Measurements from ENCODE around the gene ROGDI.

ROGDI gene

DNA sequence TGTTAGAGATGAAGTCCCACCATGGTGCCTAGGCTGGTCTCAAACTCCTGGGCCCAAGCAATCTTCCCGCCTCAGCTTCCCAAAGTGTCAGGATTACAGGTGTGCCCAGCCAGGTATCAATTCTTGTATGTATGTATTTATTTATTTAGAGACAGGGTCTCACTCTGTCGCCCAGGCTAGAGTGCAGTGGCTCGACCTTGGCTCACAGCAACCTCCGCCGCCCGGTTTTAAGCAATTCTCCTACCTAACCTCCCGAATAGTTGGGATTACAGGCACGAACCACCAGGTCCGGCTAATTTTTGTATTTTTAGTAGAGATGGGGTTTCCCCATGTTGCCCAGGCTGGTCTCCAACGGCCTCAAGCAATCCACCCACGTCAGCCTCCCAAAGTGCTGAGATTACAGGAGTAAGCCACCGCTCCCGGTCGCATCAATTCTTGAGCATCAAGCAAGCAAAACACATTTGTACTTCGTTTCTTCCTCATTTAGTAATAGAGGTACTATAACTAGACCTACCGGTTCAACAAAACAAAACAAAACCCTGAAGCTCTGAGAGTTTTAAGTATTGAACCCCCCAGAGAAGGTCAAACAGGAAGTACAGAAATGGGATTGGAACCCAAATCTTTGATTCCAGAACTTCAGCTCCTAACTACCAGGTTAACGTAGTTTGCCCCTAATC, 34.4 kb downstream of the ROGDI start:
- Histone ChIP-seq H3K27me3 (replicated peaks; ENCODE audit: control insufficient read depth, insufficient read depth, low read length) (no peaks in the 10 kb centered on the region), H3K36me3 (ENCODE audit: control insufficient read depth, insufficient read depth, low read length) (peaks cover 6% of the 10 kb centered on the region), H3K4me3 (replicated peaks; ENCODE audit: low read depth, low read length) (peak overlapping the region; percentile 86)
- TF ChIP-seq, protein P1, sequence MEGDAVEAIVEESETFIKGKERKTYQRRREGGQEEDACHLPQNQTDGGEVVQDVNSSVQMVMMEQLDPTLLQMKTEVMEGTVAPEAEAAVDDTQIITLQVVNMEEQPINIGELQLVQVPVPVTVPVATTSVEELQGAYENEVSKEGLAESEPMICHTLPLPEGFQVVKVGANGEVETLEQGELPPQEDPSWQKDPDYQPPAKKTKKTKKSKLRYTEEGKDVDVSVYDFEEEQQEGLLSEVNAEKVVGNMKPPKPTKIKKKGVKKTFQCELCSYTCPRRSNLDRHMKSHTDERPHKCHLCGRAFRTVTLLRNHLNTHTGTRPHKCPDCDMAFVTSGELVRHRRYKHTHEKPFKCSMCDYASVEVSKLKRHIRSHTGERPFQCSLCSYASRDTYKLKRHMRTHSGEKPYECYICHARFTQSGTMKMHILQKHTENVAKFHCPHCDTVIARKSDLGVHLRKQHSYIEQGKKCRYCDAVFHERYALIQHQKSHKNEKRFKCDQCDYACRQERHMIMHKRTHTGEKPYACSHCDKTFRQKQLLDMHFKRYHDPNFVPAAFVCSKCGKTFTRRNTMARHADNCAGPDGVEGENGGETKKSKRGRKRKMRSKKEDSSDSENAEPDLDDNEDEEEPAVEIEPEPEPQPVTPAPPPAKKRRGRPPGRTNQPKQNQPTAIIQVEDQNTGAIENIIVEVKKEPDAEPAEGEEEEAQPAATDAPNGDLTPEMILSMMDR (IDR thresholded peaks at IDR 0.05; ENCODE audit: insufficient read depth, low read length, poor library complexity, severe bottlenecking) = no peak
- DNase-seq (ENCODE audit: extremely low read depth, insufficient read length) = no peak

DNA sequence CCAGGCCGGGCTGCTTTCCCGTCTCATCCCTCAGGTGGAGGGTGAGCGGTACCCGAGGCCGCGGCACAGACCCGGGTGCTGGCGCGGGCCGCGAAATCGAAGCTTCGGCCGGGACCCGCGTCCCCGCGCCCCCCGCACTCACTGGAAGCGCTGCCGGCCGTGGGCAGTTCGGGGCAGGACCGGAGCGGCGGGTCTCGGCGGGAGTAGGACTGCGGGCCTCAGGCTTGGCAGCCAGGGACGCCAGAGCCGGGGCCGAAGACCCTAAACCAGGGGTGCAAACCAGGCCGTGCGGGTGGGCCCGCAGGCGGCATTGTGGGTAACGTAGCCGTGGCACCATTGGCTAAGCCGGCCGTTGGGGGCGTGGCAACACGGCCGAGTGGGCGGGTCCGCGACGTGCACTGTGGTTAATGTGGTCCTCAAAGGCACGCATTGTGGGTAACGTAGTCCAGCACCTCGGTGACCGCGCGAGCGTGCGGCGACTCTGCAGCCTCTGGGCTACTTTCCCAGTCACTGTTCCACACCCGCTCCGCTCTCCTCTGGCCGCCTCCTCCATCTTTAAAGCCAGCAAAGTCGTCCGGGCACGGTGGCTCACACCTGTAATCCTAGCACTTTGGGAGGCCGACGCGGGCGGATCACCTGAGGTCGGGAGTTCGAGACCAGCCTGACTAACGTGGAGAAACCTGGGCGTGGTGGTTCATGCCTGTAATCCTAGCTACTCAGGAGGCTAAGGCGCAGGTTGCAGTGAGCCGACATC, 35.4 kb downstream of the ROGDI start, which contains the start of gene ZNF500:
Gene ZNF500, minus strand, starts transcription at position 288 of the 754 bp plus-strand sequence. CDS start 1,184 bp downstream, outside the sequence.
- Histone ChIP-seq H3K27me3 (replicated peaks; ENCODE audit: control insufficient read depth, insufficient read depth, low read length) (no peaks in the 10 kb centered on the region), H3K36me3 (ENCODE audit: control insufficient read depth, insufficient read depth, low read length) (peaks cover 12% of the 10 kb centered on the region), H3K4me3 (replicated peaks; ENCODE audit: low read depth, low read length) (peak within 1 kb of the TSS; percentile 86)
- peak; percentile 98 for DNase-seq (ENCODE audit: extremely low read depth, insufficient read length)
- TF ChIP-seq, protein P1 (IDR thresholded peaks at IDR 0.05; ENCODE audit: insufficient read depth, low read length, poor library complexity, severe bottlenecking) = no peak

DNA sequence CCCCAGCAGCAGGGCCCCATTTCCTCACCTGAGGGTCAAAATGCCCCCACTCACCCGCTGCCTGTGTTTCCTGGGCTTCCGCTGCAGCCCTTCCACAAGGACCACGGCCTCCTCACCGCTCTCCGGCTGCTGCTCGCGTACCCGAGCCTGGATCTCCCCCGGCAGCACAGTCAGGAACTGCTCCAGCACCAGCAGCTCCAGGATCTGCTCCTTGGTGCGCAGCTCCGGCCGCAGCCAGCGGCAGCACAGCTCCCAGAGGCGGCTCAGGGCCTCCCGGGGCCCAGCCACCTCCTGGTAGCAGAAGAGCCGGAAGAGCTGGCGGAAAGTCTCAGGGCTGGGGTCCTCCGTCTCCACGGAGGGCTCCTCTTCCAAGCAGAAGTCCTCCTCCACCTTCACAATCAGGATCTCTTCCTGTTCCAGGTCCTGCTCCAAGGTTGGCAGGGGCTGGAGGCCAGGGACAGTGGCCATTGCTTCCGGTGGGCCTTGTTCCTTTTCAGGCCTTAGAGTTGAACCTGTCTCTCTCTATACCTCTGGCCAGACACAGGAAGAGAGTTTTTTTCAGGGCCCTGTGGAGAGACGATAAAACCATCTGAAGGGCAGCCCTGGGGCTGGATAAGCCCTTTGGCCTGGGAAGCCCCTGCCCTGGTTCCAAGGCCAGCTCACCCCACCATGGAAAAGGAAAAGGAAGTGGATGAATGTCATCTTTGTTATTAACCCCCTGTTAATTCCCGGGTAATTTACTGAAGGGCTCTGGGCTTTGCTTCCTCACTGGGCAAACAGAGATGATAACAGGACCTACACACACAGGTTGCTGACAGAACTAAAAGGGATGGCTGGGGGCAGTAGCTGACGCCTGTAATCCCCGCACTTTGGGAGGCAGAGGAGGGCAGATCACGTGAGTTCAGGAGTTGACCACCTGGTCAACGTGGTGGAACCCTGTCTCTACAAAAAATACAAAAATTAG, 36.6 kb downstream of the ROGDI start:
- H3K36me3 ChIP-seq (ENCODE audit: control insufficient read depth, insufficient read depth, low read length) = peaks cover 14% of the 10 kb centered on the region
- DNase-seq (ENCODE audit: extremely low read depth, insufficient read length) = no peak
- no peaks in the 10 kb centered on the region for H3K27me3 ChIP-seq (replicated peaks; ENCODE audit: control insufficient read depth, insufficient read depth, low read length)
- H3K4me3 ChIP-seq (replicated peaks; ENCODE audit: low read depth, low read length) = peak overlapping the region; percentile 86
- TF ChIP-seq, protein P1 (IDR thresholded peaks at IDR 0.05; ENCODE audit: insufficient read depth, low read length, poor library complexity, severe bottlenecking) = no peak

DNA sequence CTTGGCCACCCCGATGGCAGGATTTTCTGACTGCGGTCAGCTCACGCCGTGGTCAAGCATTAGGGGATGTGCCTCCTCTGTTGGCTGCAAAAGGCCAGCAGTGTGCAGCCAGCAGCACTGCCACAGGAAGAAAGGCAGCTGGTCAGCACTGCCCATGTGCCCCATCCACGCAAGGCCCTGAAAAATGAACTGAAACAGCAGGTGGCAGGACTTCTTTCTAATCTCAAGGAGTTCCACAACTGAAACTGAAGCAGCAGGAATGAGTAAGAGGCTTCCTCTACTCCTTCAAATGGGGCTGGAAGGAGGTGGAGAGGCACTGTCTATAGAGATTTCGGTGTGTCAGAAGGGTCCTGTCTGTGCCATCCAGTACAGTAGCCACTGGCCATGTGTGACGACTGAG, 38.6 kb downstream of the ROGDI start:
- no peak for DNase-seq (ENCODE audit: extremely low read depth, insufficient read length)
- peaks cover 22% of the 10 kb centered on the region for H3K36me3 ChIP-seq (ENCODE audit: control insufficient read depth, insufficient read depth, low read length)
- TF ChIP-seq, protein P1 (IDR thresholded peaks at IDR 0.05; ENCODE audit: insufficient read depth, low read length, poor library complexity, severe bottlenecking) = no peak
- no peaks in the 10 kb centered on the region for H3K27me3 ChIP-seq (replicated peaks; ENCODE audit: control insufficient read depth, insufficient read depth, low read length)
- H3K4me3 ChIP-seq (replicated peaks; ENCODE audit: low read depth, low read length) = no peak overlapping the region

DNA sequence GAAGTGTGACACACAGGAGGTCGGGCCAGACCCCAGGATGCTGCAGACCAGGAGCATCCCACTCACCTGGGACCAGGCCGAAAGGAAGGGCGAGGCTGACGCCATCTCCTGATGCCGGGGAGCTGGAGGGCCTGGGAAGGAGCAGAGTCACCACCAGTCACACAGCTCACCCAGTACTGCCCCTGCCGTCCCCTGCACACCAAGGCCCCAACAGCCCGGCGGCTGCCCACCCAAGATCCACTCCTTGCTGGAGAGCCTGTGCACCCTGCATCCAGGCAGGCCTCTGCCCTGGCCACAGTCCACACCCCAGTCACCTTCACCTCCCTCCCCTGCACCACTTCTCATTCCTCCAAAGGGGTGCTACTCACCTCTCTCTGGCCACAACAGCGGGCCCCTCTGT, 40.2 kb downstream of the ROGDI start:
- TF ChIP-seq, protein P1 (IDR thresholded peaks at IDR 0.05; ENCODE audit: insufficient read depth, low read length, poor library complexity, severe bottlenecking) = no peak
- Histone ChIP-seq H3K27me3 (replicated peaks; ENCODE audit: control insufficient read depth, insufficient read depth, low read length) (no peaks in the 10 kb centered on the region), H3K4me3 (replicated peaks; ENCODE audit: low read depth, low read length) (no peak overlapping the region), H3K36me3 (ENCODE audit: control insufficient read depth, insufficient read depth, low read length) (peaks cover 25% of the 10 kb centered on the region)
- DNase-seq (ENCODE audit: extremely low read depth, insufficient read length) = no peak
